Measurements from ENCODE around the gene DISC1. TPM values are rescaled to one million over a fixed set of nuclear protein-coding genes. Genes with fewer than 3 reads are reported as not detected.
A peak's percentile ranks its signal among the peaks of the same experiment; 100 is the strongest.

Gene DISC1
- total and polyA plus RNA-seq, 2 experiments from 2014 or later = 6.5 to 11.5 TPM

GRCh38 chr1:231981675-231982074 lies 355.1 kb downstream of the DISC1 start:
- TF ChIP-seq, protein P1, sequence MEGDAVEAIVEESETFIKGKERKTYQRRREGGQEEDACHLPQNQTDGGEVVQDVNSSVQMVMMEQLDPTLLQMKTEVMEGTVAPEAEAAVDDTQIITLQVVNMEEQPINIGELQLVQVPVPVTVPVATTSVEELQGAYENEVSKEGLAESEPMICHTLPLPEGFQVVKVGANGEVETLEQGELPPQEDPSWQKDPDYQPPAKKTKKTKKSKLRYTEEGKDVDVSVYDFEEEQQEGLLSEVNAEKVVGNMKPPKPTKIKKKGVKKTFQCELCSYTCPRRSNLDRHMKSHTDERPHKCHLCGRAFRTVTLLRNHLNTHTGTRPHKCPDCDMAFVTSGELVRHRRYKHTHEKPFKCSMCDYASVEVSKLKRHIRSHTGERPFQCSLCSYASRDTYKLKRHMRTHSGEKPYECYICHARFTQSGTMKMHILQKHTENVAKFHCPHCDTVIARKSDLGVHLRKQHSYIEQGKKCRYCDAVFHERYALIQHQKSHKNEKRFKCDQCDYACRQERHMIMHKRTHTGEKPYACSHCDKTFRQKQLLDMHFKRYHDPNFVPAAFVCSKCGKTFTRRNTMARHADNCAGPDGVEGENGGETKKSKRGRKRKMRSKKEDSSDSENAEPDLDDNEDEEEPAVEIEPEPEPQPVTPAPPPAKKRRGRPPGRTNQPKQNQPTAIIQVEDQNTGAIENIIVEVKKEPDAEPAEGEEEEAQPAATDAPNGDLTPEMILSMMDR (IDR thresholded peaks at IDR 0.05; ENCODE audit: low read depth, low read length) = no peak
- Histone ChIP-seq H3K36me3 (no peaks in the 10 kb centered on the region), H3K4me1 (ENCODE audit: low read depth) (peaks cover 15% of the 10 kb centered on the region), H3K9me3 (ENCODE audit: low read depth) (no peaks in the 10 kb centered on the region), H3K4me3 (no peak overlapping the region), H3K27me3 (no peaks in the 10 kb centered on the region), H3K27ac (no peak overlapping the region)
- DNase-seq (ENCODE audit: low read depth in 1 of 2, low spot score in 1 of 2) = no peak

DNA sequence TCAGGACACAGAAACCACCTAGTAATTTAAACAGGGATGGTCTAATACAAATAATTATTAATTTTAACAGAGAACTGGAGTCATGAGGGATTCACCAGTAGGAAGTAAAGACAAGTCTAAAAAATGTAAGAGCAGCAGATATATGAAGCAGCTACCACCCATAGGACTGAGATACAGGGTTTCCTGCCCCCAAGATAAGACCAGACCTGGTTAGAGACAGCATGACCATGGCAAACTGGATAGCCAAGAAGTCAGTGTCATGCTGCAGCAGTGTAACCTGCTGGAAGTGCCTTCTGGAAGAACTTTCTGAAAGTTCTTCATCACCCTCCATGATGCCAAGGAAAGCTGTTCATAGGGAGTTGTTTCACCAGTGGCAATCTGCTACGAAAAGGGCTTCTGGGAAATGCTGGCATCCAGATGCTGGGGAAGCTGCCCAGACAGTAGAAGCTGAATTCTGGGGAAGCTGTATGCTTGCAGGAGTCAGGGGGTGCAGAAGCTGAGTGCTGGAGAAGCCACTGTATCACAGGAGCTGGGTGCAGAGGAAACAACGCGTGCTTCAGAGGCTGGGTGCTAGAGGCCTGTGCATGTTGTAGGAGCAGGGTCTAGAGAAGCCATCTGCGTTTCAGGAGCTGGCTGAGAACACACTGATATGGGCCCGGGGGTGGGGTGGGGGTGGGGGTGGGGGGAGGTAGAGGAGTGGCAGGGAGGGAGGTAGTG lies 356.4 kb downstream of the DISC1 start:
- TF ChIP-seq, protein P1 (IDR thresholded peaks at IDR 0.05; ENCODE audit: low read depth, low read length) = no peak
- Histone ChIP-seq H3K27me3 (no peaks in the 10 kb centered on the region), H3K4me3 (no peak overlapping the region), H3K4me1 (ENCODE audit: low read depth) (peaks cover 19% of the 10 kb centered on the region), H3K36me3 (no peaks in the 10 kb centered on the region), H3K9me3 (ENCODE audit: low read depth) (no peaks in the 10 kb centered on the region), H3K27ac (no peak overlapping the region)
- DNase-seq (ENCODE audit: low read depth in 1 of 2, low spot score in 1 of 2) = no peak

GRCh38 chr1:231983588-231984193 lies 357.1 kb downstream of the DISC1 start:
- Histone ChIP-seq H3K4me3 (no peak overlapping the region), H3K4me1 (ENCODE audit: low read depth) (peaks cover 19% of the 10 kb centered on the region), H3K36me3 (no peaks in the 10 kb centered on the region), H3K9me3 (ENCODE audit: low read depth) (no peaks in the 10 kb centered on the region), H3K27ac (no peak overlapping the region), H3K27me3 (no peaks in the 10 kb centered on the region)
- TF ChIP-seq, protein P1 (IDR thresholded peaks at IDR 0.05; ENCODE audit: low read depth, low read length) = no peak
- DNase-seq (ENCODE audit: low read depth in 1 of 2, low spot score in 1 of 2) = no peak

DNA sequence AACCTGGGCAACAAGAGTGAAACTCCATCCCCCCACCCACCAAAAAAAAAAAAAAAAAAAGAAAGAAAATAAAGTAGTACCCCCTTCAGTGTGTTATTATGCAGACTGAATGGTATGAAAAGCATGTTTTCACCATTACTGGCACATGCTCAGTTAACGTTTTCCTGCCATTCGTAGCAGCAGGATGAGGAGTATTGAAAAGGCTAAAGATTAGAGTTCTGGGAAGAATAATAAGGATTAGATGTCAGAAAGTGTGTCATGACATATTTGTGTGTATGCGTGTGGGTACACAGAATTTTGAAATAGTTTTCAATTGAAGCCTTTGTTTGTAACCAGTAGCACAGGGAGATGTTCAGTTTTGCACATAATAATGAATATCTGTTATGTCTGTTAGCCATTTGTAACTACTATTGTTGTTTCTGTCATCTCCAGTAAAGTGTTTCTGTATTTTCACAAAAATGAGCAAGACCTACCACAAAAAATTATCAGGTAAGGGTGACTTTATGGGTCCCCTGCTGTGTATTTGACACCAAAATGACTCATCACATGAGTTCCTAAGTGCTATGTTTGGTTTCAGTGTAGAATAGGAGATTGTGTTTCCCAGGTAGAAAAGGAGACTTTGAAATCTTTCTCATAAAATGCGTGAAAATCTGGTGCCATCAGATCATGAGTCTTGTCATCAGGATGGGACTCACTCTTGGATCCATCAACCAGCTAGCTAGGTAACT lies 358.9 kb downstream of the DISC1 start:
- H3K9me3 ChIP-seq (ENCODE audit: low read depth) = no peaks in the 10 kb centered on the region
- TF ChIP-seq, protein P1 (IDR thresholded peaks at IDR 0.05; ENCODE audit: low read depth, low read length) = no peak
- H3K4me3 ChIP-seq = no peak overlapping the region
- DNase-seq (ENCODE audit: low read depth in 1 of 2, low spot score in 1 of 2) = no peak
- H3K27me3 ChIP-seq = no peaks in the 10 kb centered on the region
- no peak overlapping the region for H3K27ac ChIP-seq
- no peaks in the 10 kb centered on the region for H3K36me3 ChIP-seq
- H3K4me1 ChIP-seq (ENCODE audit: low read depth) = peaks cover 32% of the 10 kb centered on the region

GRCh38 chr1:231986631-231987336 lies 360.2 kb downstream of the DISC1 start:
- TF ChIP-seq, protein P1 (IDR thresholded peaks at IDR 0.05; ENCODE audit: low read depth, low read length) = no peak

More at GRCh38 chr1:231986631-231987336, 360.2 kb downstream of the DISC1 start:
- no peaks in the 10 kb centered on the region for H3K27me3 ChIP-seq
- H3K27ac ChIP-seq = no peak overlapping the region
- H3K36me3 ChIP-seq = no peaks in the 10 kb centered on the region
- peaks cover 45% of the 10 kb centered on the region for H3K4me1 ChIP-seq (ENCODE audit: low read depth)
- DNase-seq (ENCODE audit: low read depth in 1 of 2, low spot score in 1 of 2) = peak in 1 of 2 donors; percentile 82
- H3K4me3 ChIP-seq = no peak overlapping the region
- no peaks in the 10 kb centered on the region for H3K9me3 ChIP-seq (ENCODE audit: low read depth)
